Measurements from ENCODE around the gene EEFSEC.

EEFSEC gene

GRCh38 chr3:128185630-128186447, 32.6 kb downstream of the EEFSEC start:
- DNase-seq: no peak

- no peak for DNase-seq
Observed at GRCh38 chr3:128187495-128187894, 34.2 kb downstream of the EEFSEC start.

GRCh38 chr3:128188326-128188725, 35.0 kb downstream of the EEFSEC start:
- DNase-seq: no peak

- no peak for DNase-seq
Observed at GRCh38 chr3:128188956-128189355, 35.7 kb downstream of the EEFSEC start.

- DNase-seq: no peak
Observed at GRCh38 chr3:128190501-128190900, 37.2 kb downstream of the EEFSEC start.

GRCh38 chr3:128192131-128192530, 38.9 kb downstream of the EEFSEC start:
- no peak for DNase-seq

- no peak for DNase-seq
Observed at GRCh38 chr3:128193168-128193567, 39.9 kb downstream of the EEFSEC start.

GRCh38 chr3:128194843-128195242, 41.6 kb downstream of the EEFSEC start:
- no peak for DNase-seq

- no peak for DNase-seq
Observed at GRCh38 chr3:128195369-128195768, 42.1 kb downstream of the EEFSEC start.

- DNase-seq: no peak
Observed at GRCh38 chr3:128195802-128196201, 42.5 kb downstream of the EEFSEC start.

GRCh38 chr3:128196647-128197046, 43.4 kb downstream of the EEFSEC start:
- no peak for DNase-seq

GRCh38 chr3:128197855-128198254, 44.6 kb downstream of the EEFSEC start:
- no peak for DNase-seq

- DNase-seq: no peak
Observed at GRCh38 chr3:128198313-128198712, 45.0 kb downstream of the EEFSEC start.

GRCh38 chr3:128199110-128199509, 45.8 kb downstream of the EEFSEC start:
- DNase-seq: no peak

- no peak for DNase-seq
Observed at GRCh38 chr3:128201158-128201755, 48.0 kb downstream of the EEFSEC start.

- no peak for DNase-seq
Observed at GRCh38 chr3:128203169-128203568, 49.9 kb downstream of the EEFSEC start.

- DNase-seq: no peak
Observed at GRCh38 chr3:128205558-128206145, 52.4 kb downstream of the EEFSEC start.

- no peak for DNase-seq
Observed at GRCh38 chr3:128207951-128208350, 54.7 kb downstream of the EEFSEC start.

- no peak for DNase-seq
Observed at GRCh38 chr3:128210711-128211110, 57.4 kb downstream of the EEFSEC start.

- DNase-seq: no peak
Observed at GRCh38 chr3:128214056-128214455, 60.8 kb downstream of the EEFSEC start.

GRCh38 chr3:128215290-128215689, 62.0 kb downstream of the EEFSEC start:
- DNase-seq: no peak

- no peak for DNase-seq
Observed at GRCh38 chr3:128215800-128216495, 62.7 kb downstream of the EEFSEC start.

- DNase-seq: peak; percentile 26 to 31
Observed at GRCh38 chr3:128217702-128218547, 64.6 kb downstream of the EEFSEC start.
